ENCODE measurements around the gene GGNBP2.
A peak's percentile ranks its signal among the peaks of the same experiment; 100 is the strongest.

Gene GGNBP2

DNA sequence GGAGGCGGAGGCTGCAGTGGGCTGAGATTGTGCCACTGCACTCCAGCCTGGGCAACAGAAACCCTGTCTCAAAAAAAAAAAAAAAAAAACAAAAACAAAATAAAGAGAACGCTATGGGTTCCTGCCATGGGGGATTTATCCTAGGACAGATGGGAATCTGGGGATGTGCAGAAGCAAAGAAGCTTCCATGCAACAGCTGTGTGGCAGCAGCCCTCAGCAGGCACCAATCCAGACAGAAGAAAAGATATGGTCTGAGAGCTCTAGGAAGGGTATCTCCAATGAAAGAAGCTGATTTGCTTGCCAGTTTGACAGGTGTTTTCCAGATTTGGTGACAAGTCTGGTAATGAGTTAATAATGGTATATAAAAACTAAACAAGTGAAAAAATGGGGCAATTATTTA is 21.6 kb upstream of the GGNBP2 start:
- no peak for DNase-seq

DNA sequence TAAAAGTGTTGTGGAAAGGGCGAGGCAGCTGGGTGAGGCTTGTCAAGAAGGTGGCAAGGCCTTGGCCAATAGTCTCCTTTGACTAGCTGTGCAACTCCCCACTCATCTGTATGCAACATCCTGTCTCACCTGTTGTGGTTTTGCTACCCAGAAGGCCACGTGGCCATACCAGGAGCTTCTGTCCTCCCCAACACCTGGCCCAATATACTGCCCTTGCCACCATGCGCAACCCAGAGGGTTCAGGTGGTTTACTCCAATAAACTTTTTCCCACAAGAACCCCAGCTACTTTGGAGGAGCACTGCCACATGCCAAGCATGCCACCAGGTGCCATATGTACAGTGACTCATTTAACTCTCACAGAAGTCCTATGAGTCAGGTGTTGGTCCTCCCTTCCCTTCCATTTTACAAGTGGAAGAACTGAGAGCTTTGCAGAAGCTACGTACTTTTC is 20.3 kb upstream of the GGNBP2 start:
- DNase-seq = no peak

- DNase-seq = no peak
Observed at GRCh38 chr17:36525113-36525512, 19.6 kb upstream of the GGNBP2 start.

- no peak for DNase-seq
Observed at GRCh38 chr17:36525888-36526287, 18.8 kb upstream of the GGNBP2 start.

GRCh38 chr17:36527621-36528250 is 17.0 kb upstream of the GGNBP2 start:
- no peak for DNase-seq

DNA sequence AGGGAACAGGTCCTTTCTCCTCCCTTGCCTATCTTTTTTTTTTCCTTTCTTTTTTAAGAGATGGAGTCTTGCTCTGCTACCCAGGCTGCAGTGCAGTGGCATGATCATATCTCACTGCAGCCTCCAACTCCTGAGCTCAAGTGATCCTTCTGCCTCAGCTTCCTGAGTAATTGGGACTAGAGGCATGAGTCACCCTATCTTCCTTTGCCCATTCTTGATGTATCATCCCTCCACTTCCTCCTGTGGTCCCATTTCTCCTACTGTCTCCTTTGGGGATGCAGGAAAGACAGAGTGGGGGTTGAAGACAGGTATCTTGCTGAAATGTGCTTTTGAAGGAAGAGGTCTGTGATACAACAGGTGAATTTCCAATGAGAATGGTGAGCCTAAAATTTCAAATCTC is 15.6 kb upstream of the GGNBP2 start:
- DNase-seq = no peak

DNA sequence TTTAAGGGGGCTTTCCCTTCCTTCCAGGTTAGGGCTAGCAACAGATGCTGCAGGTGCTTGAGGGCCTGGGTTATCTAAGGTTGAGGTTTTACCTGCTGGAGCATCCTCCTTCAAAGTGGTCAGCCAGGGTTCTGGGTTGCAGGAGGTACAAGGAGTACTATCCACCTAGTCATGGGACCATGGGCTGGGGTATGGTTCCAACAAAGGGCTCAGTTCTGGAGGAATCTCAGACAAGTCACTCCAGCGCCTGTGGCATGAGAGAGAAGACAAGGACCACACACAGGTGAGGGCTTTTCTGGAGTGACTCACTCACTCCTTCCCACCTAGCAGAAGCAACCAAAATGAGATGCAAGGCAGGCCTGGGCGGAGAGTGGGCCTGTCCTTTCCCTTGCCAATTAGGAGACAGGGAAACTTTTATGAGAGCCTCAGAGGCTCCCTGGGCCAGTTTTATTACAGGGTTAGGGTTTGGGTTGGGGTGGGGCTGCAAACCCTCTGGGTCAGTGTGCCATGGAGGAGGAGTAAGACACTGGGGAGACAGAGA is 12.2 kb upstream of the GGNBP2 start:
- no peak for DNase-seq

GRCh38 chr17:36533935-36534839 is 10.5 kb upstream of the GGNBP2 start:
- DNase-seq = no peak

- DNase-seq = peak; percentile 98
Observed at GRCh38 chr17:36534840-36535668, 9.7 kb upstream of the GGNBP2 start, which contains the start of the genes MYO19 and PIGW. Gene MYO19, minus strand, starts transcription at chr17:36534868. Its CDS starts 2,330 bp downstream, at chr17:36532538. Gene PIGW, plus strand, starts transcription at chr17:36534987. Its CDS starts 2,115 bp downstream, at chr17:36537102.

DNA sequence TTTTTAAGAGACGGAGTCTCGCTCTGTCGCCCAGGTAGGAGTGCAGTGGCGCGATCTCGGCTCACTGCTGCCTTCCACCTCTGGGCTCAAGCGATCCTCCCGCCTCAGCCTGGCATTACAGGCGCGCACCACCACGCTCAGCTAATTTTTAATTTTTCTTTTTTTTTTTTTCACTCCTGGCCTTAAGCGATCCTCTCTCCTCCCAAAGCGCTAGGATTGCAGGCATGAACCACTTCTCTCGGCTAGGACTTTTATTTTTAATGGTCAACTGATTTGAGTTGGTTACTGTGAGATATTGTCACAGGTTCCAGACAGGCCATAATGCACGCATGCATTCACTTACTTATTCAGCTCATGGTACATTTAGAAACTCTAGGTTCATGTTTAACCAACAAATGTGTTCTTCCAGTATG is 9.0 kb upstream of the GGNBP2 start:
- DNase-seq = no peak

DNA sequence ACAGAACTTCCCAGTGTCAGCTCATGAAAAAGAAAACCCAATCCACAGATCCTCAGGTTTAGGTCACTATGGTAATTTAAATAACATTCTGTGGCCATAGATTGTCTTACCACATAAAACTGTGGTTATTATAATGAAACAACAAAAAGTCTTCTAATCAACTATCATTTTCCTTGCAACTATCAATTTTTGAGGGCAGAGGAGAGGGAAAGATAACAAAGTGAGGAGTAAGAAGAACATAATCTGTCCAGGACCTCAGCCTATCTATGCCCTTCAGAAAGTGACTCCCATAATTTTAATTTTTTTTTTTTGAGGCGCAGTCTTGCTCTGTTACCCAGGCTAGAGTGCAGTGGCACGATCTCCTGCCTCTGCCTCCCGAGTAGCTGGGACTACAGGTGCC is 4.0 kb upstream of the GGNBP2 start:
- no peak for DNase-seq

GRCh38 chr17:36542755-36543154 is 2.0 kb upstream of the GGNBP2 start:
- no peak for DNase-seq

- DNase-seq = no peak
Observed at GRCh38 chr17:36544044-36544306, 744 bp upstream of the GGNBP2 start.

- DNase-seq = no peak
Observed at GRCh38 chr17:36545077-36545464, 352 bp downstream of the GGNBP2 start.

DNA sequence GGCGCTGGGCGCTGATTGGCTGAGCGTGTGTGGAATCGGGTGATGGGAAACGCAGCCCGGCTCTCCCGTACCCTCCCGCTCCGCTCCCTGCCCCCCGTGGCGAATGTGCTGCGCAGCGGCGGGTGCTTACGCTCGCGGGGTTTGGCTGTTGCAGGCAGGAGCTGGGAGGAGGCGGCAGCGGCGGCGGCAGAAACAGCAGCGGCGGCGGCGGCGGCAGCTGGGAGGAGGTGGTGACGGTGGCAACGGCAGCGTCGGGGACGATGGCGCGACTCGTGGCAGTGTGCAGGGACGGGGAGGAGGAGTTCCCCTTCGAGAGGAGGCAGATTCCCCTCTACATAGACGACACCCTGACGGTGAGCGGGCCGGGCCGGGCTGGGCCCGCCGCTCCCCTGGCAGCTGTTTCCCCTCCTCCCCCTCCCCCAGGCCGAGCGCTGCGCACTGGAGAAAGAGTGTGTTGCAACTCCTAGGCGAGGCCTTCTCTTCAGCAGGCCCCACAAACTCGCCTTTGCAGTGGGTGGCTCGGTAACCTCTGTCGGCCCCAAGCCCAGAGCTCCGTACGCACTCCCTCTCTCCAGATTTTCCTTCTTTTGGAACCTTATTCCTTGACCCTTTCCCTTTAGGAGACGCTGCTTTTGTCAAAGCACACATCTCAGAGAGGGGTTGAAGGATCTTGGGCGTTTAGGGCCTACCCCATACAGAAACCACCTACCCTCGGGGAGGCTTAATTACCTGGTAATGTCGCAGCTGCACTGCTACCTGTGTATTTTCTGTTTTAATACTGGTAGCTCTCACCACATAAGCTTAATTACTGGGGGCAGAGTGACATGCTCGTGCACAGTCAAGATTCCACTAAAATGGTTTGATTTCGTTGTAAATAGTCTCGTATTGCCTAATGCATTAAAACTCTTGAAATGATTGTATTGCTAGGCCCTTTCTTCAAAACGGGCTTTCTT is 1.0 kb downstream of the GGNBP2 start:
- DNase-seq = peak; percentile 97

GRCh38 chr17:36546418-36547093 is 1.8 kb downstream of the GGNBP2 start:
- DNase-seq = peak; percentile 4

DNA sequence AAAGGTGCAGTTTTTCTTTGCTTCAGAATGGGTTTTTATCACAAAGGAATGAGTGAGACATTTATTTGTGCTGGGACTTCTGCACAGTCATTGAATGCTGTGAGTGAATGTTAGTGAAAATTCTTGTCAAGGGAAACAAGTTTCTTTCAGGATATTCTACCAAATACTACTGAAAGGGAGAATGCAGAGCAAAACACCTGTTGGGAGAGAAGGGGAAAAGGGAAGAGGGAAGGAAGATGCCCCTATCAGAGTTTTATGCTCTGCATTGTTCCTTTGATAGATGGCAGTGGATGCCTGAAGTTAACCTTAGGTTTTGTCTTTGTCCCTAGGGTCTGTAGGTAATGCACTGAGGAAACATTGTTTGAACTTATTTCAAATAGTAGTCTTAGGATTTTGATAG is 3.1 kb downstream of the GGNBP2 start:
- DNase-seq = no peak

DNA sequence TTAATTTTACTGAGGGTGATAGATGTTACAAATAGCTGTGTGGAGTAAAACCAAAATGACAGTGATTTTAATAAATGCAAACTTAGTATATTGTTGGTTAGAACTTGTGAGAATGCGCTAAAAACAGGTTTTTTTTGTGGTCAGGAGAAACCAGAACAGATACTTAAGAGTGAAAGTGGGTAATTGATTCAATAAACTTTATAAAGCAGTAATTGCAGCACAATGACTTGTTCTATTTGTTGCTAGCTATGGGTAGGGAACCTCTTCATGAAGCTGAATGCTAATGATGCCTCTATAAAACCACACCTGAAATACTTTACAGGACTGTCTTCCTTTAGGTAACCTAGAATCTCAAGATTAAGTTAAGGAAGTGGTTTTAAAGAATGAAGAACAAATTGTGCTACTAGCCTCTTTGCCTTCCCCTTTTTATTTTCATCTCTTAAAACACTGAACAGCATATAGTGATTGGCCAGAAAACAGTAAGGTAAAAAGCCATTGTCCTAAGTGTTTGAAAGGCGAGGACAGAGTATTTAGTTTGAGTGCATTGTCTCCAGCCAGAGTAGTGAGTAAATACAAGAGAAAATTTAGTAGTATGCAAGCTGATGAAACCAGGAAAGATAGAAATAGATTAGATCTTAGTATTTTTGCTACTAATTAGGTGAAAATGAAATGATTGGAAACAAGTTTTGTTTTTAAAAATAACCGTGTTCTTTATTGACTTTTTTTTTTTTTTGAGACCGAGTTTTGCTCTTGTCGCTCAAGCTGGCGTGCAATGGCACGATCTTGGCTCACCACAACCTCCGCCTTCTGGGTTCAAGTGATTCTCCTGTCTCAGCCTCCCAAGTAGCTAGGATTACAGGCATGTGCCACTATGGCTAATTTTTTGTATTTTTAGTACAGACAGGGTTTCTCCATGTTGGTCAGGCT is 6.0 kb downstream of the GGNBP2 start:
- DNase-seq = no peak

GRCh38 chr17:36553459-36553858 is 8.7 kb downstream of the GGNBP2 start:
- DNase-seq = no peak

DNA sequence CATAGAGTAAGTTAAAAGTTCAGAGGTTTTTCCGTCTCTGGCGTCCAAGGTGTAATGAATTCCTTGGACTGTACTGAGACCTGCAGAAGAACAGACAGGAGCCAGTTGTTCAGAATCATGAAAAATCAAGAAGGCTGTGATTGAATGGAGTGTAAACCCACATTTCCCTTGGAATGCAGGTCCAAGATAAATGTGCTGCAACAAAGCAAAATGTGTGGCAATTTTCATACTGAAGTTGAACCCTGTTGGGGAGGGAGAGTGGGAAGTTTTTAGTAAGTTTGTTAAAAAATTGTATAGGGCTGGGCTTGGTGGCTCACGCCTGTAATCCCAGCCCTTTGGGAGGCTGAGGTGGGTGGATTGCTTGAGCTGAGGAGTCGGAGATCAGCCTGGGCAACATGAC is 21.4 kb downstream of the GGNBP2 start:
- DNase-seq = no peak
